Loucy (cell line): ENCODE results near the gene DACT1.
"Not testable (repeated sequence)": the region's sequence is repeated elsewhere in the genome, so short reads cannot be mapped to it uniquely, and the experiment has no call there.

Experiments used
- H2AFZ ChIP-seq: fragments of 200-600 bp; sonication (generic); 2 replicates; pipeline ENCODE4 v1.6.0; 2016; ENCODE audit warnings: antibody characterized with exemption, mild to moderate bottlenecking, low read length, moderate library complexity
- H3F3A ChIP-seq: fragments of 200-600 bp; 2 replicates; pipeline ENCODE4 v1.6.0; 2016; ENCODE audit warnings: antibody characterized with exemption, low read depth, mild to moderate bottlenecking
- H3K27me3 ChIP-seq: fragments of 200-600 bp; sonication (generic); 2 replicates; pipeline ENCODE4 v1.6.1; 2014; ENCODE audit warnings: low read length, mild to moderate bottlenecking; ENCODE audit not compliant: insufficient read depth, poor library complexity, severe bottlenecking
- H3K36me3 ChIP-seq: fragments of 200-600 bp; sonication (generic); 2 replicates; pipeline ENCODE4 v1.6.1; 2016; ENCODE audit warnings: low read length; ENCODE audit not compliant: insufficient read depth
- H3K4me1 ChIP-seq: fragments of 200-600 bp; sonication (generic); 2 replicates; pipeline ENCODE4 v1.5.1; 2014; ENCODE audit warnings: low read length, mild to moderate bottlenecking; ENCODE audit not compliant: insufficient read depth, poor library complexity, severe bottlenecking
- H3K4me2 ChIP-seq: fragments of 200-600 bp; sonication (generic); 2 replicates; pipeline ENCODE4 v1.6.0; 2014; ENCODE audit warnings: antibody characterized with exemption, low read length, low read depth, mild to moderate bottlenecking; ENCODE audit not compliant: poor library complexity, severe bottlenecking
- H3K4me3 ChIP-seq: fragments of 200-600 bp; sonication (generic); 2 replicates; pipeline ENCODE4 v1.5.1; 2014; ENCODE audit warnings: low read length, mild to moderate bottlenecking, mixed read lengths; ENCODE audit not compliant: poor library complexity, severe bottlenecking
- H3K79me2 ChIP-seq: fragments of 200-600 bp; sonication (generic); 2 replicates; pipeline ENCODE4 v1.6.1; 2014; ENCODE audit warnings: low read length; ENCODE audit not compliant: insufficient read depth
- H3K9ac ChIP-seq: fragments of 200-600 bp; sonication (generic); 2 replicates; pipeline ENCODE4 v1.6.0; 2014; ENCODE audit warnings: mild to moderate bottlenecking, low read depth, low read length, moderate library complexity; ENCODE audit not compliant: poor library complexity, severe bottlenecking
- H3K9me2 ChIP-seq: fragments of 200-600 bp; sonication (generic); replicated peaks from 2 replicates; pipeline ENCODE4 v1.6.1; 2016; ENCODE audit warnings: low read depth, low read length, mixed read lengths
- H3K9me3 ChIP-seq: fragments of 200-600 bp; sonication (generic); 2 replicates; pipeline ENCODE4 v1.6.1; 2014; ENCODE audit warnings: mild to moderate bottlenecking, antibody characterized with exemption, low read length, low read depth; ENCODE audit not compliant: insufficient read depth
- H4K20me1 ChIP-seq: fragments of 200-600 bp; sonication (generic); 2 replicates; pipeline ENCODE4 v1.6.0; 2014; ENCODE audit warnings: antibody characterized with exemption, low read length, mild to moderate bottlenecking; ENCODE audit not compliant: insufficient read depth, poor library complexity, severe bottlenecking
- CTCF ChIP-seq: fragments of 200-600 bp; sonication (generic); conservative IDR thresholded peaks from 2 replicates; pipeline ENCODE4 v1.5.1; 2014; ENCODE audit warnings: mild to moderate bottlenecking, antibody characterized with exemption, low read length
- EZH2phosphoT487 ChIP-seq: fragments of 200-600 bp; IDR thresholded peaks from 2 replicates; pipeline ENCODE4 v1.6.1; 2018; ENCODE audit warnings: antibody characterized with exemption, mild to moderate bottlenecking, moderate library complexity, borderline replicate concordance

The DACT1 gene, protein sequence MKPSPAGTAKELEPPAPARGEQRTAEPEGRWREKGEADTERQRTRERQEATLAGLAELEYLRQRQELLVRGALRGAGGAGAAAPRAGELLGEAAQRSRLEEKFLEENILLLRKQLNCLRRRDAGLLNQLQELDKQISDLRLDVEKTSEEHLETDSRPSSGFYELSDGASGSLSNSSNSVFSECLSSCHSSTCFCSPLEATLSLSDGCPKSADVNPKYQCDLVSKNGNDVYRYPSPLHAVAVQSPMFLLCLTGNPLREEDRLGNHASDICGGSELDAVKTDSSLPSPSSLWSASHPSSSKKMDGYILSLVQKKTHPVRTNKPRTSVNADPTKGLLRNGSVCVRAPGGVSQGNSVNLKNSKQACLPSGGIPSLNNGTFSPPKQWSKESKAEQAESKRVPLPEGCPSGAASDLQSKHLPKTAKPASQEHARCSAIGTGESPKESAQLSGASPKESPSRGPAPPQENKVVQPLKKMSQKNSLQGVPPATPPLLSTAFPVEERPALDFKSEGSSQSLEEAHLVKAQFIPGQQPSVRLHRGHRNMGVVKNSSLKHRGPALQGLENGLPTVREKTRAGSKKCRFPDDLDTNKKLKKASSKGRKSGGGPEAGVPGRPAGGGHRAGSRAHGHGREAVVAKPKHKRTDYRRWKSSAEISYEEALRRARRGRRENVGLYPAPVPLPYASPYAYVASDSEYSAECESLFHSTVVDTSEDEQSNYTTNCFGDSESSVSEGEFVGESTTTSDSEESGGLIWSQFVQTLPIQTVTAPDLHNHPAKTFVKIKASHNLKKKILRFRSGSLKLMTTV

GRCh38 chr14:58637391-58638230 is at the start of gene DACT1:
Gene DACT1 (plus strand): TSS chr14:58637962. CDS start chr14:58638203, 241 bp downstream.
- Histone ChIP-seq H3K79me2 (no peaks in the 10 kb centered on the region), H3K9me3 (no peaks in the 10 kb centered on the region), H3K9ac (no peak within 1 kb of the TSS), H3K9me2 (no peaks in the 10 kb centered on the region), H3F3A (0 out of 2 replicates have a peak, but pooled peaks cover 2% of the 10 kb centered on the region), H3K4me1 (peaks cover 12% of the 10 kb centered on the region), H3K36me3 (no peaks in the 10 kb centered on the region), H4K20me1 (no peaks in the 10 kb centered on the region), H3K4me3 (peak within 1 kb of the TSS; percentile 66), H2AFZ (peak within 1 kb of the TSS; percentile 72), H3K4me2 (peak within 1 kb of the TSS; percentile 70), H3K27me3 (peaks cover 18% of the 10 kb centered on the region)
- TF ChIP-seq EZH2phosphoT487, result no peak
- TF ChIP-seq CTCF, result no peak

DNA sequence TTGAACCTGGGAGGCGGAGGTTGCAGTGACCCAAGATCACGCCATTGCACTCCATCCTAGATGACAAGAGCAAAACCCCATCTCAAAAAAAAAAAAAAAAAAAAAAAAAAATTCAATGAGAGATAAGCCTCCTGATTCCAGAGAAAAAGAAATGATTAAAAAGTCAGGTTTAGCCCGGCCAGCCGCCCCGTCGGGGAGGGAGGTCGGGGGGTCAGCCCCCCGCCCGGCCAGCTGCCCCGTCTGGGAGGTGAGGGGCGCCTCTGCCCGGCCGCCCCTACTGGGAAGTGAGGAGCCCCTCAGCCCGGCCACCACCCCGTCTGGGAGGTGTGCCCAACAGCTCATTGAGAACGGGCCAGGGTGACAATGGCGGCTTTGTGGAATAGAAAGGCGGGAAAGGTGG is 49.4 kb upstream of the DACT1 start:
- not testable (repeated sequence) for H3K9me2 ChIP-seq, H3K9ac ChIP-seq, H3F3A ChIP-seq, H3K4me3 ChIP-seq, H3K27me3 ChIP-seq, H4K20me1 ChIP-seq, H3K4me2 ChIP-seq, H3K79me2 ChIP-seq, H2AFZ ChIP-seq, H3K4me1 ChIP-seq, H3K9me3 ChIP-seq, H3K36me3 ChIP-seq

GRCh38 chr14:58593977-58594376 is 43.8 kb upstream of the DACT1 start:
- TF ChIP-seq CTCF (no peak), EZH2phosphoT487 (no peak)
- Histone ChIP-seq H3K4me3 (no peak overlapping the region), H3F3A (no peaks in the 10 kb centered on the region), H3K9me2 (no peaks in the 10 kb centered on the region), H3K4me2 (no peak overlapping the region), H3K9ac (no peak overlapping the region), H2AFZ (no peak overlapping the region), H3K79me2 (no peaks in the 10 kb centered on the region), H3K9me3 (no peaks in the 10 kb centered on the region), H3K4me1 (peaks cover 12% of the 10 kb centered on the region), H3K27me3 (no peaks in the 10 kb centered on the region), H3K36me3 (no peaks in the 10 kb centered on the region), H4K20me1 (no peaks in the 10 kb centered on the region)
